Smooth muscle cell (in vitro differentiated cells): ENCODE data around the gene PNN. TPM values are rescaled to one million over a fixed set of nuclear protein-coding genes. Genes with fewer than 3 reads are reported as not detected.
"Not testable (repeated sequence)": the region's sequence is repeated elsewhere in the genome, so short reads cannot be mapped to it uniquely, and the experiment has no call there.

Experiments
- DNase-seq: peaks from one replicate; lab custom pipeline; 2025; ENCODE audit not compliant: unreplicated experiment; lab: John Stamatoyannopoulos, UW
- H2AFZ ChIP-seq: fragments of 200-600 bp; sonication (generic); 2 replicates; pipeline ENCODE4 v1.6.0; 2016; ENCODE audit warnings: antibody characterized with exemption, low read depth, mild to moderate bottlenecking
- H3F3A ChIP-seq: fragments of 200-600 bp; sonication (generic); 2 replicates; pipeline ENCODE4 v1.6.0; 2017; ENCODE audit warnings: antibody characterized with exemption, low read depth
- H3K27ac ChIP-seq: fragments of 200-600 bp; sonication (generic); 2 replicates; pipeline ENCODE4 v1.5.1; 2016; ENCODE audit warnings: low read depth, mild to moderate bottlenecking
- H3K27me3 ChIP-seq: fragments of 200-600 bp; sonication (generic); 2 replicates; pipeline ENCODE4 v1.6.1; 2016; ENCODE audit warnings: low read depth, mild to moderate bottlenecking
- H3K36me3 ChIP-seq: fragments of 200-600 bp; sonication (generic); 2 replicates; pipeline ENCODE4 v1.5.1; 2016; ENCODE audit warnings: low read depth
- H3K4me1 ChIP-seq: fragments of 200-600 bp; sonication (generic); 2 replicates; pipeline ENCODE4 v1.5.1; 2016; ENCODE audit warnings: low read depth
- H3K4me2 ChIP-seq: fragments of 200-600 bp; sonication (generic); 2 replicates; pipeline ENCODE4 v1.6.0; 2016; ENCODE audit warnings: mild to moderate bottlenecking
- H3K4me3 ChIP-seq: fragments of 200-600 bp; sonication (generic); 2 replicates; pipeline ENCODE4 v1.5.1; 2016; ENCODE audit warnings: mild to moderate bottlenecking
- H3K79me2 ChIP-seq: fragments of 200-600 bp; sonication (generic); 2 replicates; pipeline ENCODE4 v1.6.0; 2016; ENCODE audit warnings: low read depth, mild to moderate bottlenecking
- H3K9ac ChIP-seq: fragments of 200-600 bp; sonication (generic); 2 replicates; pipeline ENCODE4 v1.6.0; 2016; ENCODE audit warnings: low read depth
- H3K9me3 ChIP-seq: fragments of 200-600 bp; sonication (generic); replicated peaks from 2 replicates; pipeline ENCODE4 v1.5.1; 2016; ENCODE audit warnings: low read depth
- H4K20me1 ChIP-seq: fragments of 200-600 bp; sonication (generic); 2 replicates; pipeline ENCODE4 v1.6.0; 2016; ENCODE audit warnings: low read depth
- WGBS: methylation state at CpG from one replicate; pipeline ENCODE4 v1.1.7; 2016; ENCODE audit warnings: low lambda C conversion rate; 5-methylcytosine and 5-hydroxymethylcytosine counted together
- polyA plus RNA-seq: library from polyadenylated mRNA; unstranded; fragments of >200 nt; fragmentation: Nextera tagmentation; extraction: Ambion mirVana; gene quantifications from 2 replicates; pipeline ENCODE4 v1.2.1, GENCODE V29; 2016
- total RNA-seq: library from RNA; depleted of rRNA; stranded (reverse); fragments of >200 nt; gene quantifications from 2 replicates; pipeline ENCODE4 v1.2.3, GENCODE V29; 2014
- TF ChIP-seq, protein P1 (sequence below): fragments of 200-600 bp; sonication (generic); IDR thresholded peaks from 2 replicates; pipeline ENCODE4 v1.5.1; 2017; ENCODE audit warnings: borderline replicate concordance, mild to moderate bottlenecking, antibody characterized with exemption; ENCODE audit not compliant: insufficient read depth, poor library complexity, severe bottlenecking

Gene PNN
- total and polyA plus RNA-seq, 2 experiments from 2014 or later, result 26.0 to 30.7 TPM

DNA sequence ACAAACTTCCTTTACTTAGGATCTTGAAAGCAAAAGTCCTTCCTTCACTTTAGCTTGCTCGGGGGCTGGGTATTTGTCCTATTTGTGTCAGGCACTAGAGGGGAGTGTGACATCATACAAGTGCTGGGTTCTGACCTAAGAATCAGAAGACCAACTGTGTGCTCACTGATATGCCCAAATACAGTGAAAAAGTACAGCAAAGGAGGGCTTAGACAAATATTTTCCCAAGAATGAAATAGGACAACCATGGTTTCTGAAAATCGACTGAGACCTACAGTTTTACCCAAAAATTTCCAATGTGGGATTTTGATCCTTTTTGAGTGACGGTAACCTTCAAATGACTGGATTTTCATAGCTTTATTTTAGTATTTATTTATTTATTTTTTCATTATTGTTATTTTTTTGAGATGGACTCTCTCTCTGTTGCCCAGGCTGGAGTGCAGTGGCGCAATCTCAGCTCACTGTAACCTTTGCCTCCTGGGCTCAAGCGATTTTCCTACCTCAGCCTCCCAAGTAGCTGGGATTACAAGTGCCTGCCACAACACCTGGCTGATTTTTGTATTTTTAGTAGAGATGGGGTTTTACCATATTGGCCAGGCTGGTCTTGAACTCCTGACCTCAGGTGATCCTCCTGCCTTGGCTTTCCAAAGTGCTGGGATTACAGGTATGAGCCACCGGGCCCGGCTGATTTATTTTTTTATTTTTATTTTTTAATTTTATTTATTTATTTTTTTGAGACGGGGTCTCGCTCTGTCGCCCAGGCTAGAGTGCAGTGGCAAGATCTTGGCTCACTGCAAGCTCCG is 56.9 kb downstream of the PNN start:
- 88% methylated on average over 11 of the region's 11 CpGs for WGBS
- H3F3A ChIP-seq, H3K27me3 ChIP-seq, H4K20me1 ChIP-seq, H3K36me3 ChIP-seq, H3K79me2 ChIP-seq, H3K27ac ChIP-seq, DNase-seq, H3K4me3 ChIP-seq, H3K9me3 ChIP-seq, H3K9ac ChIP-seq, H3K4me2 ChIP-seq, H3K4me1 ChIP-seq: not testable (repeated sequence)
- TF ChIP-seq, protein P1, sequence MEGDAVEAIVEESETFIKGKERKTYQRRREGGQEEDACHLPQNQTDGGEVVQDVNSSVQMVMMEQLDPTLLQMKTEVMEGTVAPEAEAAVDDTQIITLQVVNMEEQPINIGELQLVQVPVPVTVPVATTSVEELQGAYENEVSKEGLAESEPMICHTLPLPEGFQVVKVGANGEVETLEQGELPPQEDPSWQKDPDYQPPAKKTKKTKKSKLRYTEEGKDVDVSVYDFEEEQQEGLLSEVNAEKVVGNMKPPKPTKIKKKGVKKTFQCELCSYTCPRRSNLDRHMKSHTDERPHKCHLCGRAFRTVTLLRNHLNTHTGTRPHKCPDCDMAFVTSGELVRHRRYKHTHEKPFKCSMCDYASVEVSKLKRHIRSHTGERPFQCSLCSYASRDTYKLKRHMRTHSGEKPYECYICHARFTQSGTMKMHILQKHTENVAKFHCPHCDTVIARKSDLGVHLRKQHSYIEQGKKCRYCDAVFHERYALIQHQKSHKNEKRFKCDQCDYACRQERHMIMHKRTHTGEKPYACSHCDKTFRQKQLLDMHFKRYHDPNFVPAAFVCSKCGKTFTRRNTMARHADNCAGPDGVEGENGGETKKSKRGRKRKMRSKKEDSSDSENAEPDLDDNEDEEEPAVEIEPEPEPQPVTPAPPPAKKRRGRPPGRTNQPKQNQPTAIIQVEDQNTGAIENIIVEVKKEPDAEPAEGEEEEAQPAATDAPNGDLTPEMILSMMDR, result peak; percentile 17
- H2AFZ ChIP-seq, result peak overlapping the region; percentile 18

Other genes with a start within 250 kb of the PNN start
- gene SEC23A, start 72.0 kb upstream of the PNN start, total RNA-seq, result 220 and 345 TPM in 2 replicates
- gene SEC23A, start 72.0 kb upstream of the PNN start, polyA plus RNA-seq, result 106 and 151 TPM in 2 replicates
- 29.6 and 30.0 TPM in 2 replicates for gene GEMIN2, start 60.9 kb upstream of the PNN start, total RNA-seq
- gene GEMIN2, start 60.9 kb upstream of the PNN start, polyA plus RNA-seq, result 18.1 and 25.7 TPM in 2 replicates
- gene TRAPPC6B, start 4.9 kb upstream of the PNN start, total RNA-seq, result 38.6 and 44.2 TPM in 2 replicates
- 15.2 and 23.6 TPM in 2 replicates for gene TRAPPC6B, start 4.9 kb upstream of the PNN start, polyA plus RNA-seq
- gene MIA2, start 58.7 kb downstream of the PNN start, total RNA-seq, result 18.6 and 28.4 TPM in 2 replicates
- 14.5 and 14.6 TPM in 2 replicates for gene MIA2, start 58.7 kb downstream of the PNN start, polyA plus RNA-seq